Activated T-helper 1 cell treated with anti-CD3 and anti-CD28 coated beads, Interleukin-2, amount 50 U/mL, for 16 hours (primary cell): ENCODE data around the gene MS4A13.
"Not testable (repeated sequence)": the region's sequence is repeated elsewhere in the genome, so short reads cannot be mapped to it uniquely, and the experiment has no call there.

Experiments used
- DNase-seq, 2 donors: peaks; one replicate each; pipeline ENCODE4 v3.0.0-alpha.2; 2020; ENCODE audit warnings: low read depth in 1 of 2, low spot score in 1 of 2

The MS4A13 gene

DNA sequence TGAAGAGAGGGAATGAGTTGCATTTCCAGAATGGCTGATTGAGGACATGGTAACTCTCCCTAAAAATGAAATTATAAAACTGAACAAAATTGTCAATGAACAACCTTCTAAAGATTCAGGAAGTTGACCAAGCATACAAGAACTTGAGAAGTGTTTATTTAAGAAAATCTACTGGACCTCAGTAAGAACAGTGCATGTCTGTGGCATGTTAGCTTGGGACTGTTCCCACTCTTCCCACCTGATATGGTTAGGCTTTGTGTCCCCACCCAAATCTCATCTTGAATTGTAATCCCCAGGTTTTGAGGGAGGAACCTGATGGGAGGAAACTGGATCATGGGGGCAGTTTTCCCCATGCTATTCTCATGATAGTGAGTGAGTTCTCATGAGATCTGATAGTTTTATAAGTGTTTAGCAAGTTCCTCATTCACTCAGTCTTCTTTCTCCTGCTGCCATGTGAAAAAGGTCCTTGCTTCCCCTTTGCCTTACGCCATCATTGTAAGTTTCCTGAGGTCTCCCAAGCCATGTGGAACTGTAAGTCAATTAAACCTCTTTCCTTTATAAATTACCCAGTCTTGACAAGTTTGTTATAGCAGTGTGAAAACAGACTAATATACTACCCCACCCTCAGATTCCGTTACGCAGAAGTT lies 15.4 kb downstream of the MS4A13 start:
- no peak for DNase-seq

DNA sequence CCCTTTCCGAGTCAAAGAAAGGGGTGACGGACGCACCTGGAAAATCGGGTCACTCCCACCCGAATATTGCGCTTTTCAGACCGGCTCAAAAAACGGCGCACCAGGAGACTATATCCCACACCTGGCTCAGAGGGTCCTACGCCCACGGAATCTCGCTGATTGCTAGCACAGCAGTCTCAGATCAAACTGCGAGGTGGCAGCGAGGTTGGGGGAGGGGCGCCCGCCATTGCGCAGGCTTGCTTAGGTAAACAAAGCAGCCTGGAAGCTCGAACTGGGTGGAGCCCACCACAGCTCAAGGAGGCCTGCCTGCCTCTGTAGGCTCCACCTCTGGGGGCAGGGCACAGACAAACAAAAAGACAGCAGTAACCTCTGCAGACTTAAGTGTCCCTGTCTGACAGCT lies 17.2 kb downstream of the MS4A13 start:
- DNase-seq, result not testable (repeated sequence)

DNA sequence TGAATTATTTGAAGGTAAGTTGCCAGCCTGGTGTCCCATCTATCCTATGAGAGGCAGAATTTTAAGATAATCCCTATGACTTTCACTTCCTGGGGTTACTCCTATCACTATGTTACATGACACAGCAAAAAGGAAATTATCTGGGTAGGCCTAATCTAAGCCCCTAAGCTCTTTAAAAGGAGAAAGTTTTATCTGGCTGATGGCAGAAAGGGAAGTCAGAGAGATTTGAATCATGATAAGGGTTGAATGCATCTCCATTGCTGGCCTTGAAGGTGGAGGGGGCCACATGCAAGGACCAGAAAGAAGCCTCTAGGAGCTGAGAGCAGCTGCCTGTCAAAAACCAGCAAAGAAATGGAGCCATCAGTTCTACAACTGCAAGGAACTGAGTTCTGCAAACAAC lies 23.4 kb downstream of the MS4A13 start:
- DNase-seq, result not testable (repeated sequence)

DNA sequence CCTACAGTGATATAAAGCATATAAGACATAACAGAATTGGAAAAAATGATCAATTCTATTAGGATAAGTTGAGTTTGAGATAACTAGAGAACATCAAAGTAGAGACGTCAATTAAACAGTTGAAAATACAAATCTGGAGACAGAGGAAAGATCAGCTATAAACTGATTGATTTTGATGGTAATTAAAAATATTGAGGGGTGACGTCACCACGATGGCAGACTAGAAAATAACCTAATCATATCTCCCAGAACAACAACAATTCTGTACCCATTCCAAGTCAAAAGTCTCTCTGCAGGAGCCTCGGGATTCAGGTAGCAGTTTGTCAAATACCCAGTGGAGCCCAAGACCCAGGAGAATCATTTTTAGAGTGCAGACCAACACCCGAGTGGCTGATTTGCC lies 28.9 kb downstream of the MS4A13 start:
- no peak for DNase-seq

DNA sequence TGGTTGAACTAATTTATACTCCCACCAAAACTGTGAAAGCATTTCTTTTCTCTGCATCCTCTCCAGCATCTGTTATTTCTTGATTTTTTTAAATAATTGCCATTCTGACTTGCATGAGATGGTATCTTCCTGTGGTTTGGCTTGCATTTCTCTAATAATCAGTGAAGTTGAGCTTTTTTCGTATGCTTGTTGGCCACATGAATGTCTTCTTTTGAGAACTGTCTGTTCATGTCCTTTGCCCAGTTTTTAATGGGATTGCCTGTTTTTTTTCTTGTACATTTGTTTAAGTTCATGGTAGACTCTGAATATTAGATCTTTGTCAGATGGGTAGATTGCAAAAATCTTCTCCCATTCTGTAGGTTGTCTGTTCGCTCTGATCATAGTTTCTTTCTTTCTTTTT lies 46.1 kb downstream of the MS4A13 start:
- no peak for DNase-seq

DNA sequence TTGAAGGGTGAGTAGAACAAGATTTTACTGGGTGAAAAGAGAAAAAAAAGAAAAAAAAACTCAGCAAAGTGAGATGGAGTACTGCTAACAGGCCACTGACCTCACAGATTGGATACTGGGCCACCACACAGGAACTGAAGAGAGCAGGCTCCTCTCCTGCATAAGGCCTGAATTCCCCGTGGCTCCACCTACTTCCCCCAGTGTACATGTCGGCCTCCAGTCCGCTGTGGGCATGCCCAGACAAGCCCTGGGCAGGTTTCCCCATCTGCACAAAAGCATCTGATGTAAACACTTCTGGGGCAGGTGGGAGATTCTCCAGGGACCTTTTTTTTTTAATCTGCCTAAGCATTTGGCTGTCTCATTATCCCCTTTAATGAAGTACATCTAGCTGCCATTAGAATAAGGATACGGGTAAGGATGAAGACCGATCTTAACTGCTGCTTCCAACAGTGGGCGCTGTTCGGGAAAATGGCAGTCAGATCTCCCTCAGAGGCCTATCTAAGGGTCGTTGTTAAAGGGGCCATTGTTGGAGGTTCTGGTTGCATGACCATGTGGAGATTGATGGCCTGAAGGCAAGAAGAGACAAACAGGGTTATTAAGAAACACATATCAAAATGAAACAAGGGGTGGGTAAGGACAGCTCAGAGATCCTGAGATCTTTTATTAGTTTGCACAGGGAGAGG lies 48.5 kb downstream of the MS4A13 start:
- DNase-seq, result no peak

DNA sequence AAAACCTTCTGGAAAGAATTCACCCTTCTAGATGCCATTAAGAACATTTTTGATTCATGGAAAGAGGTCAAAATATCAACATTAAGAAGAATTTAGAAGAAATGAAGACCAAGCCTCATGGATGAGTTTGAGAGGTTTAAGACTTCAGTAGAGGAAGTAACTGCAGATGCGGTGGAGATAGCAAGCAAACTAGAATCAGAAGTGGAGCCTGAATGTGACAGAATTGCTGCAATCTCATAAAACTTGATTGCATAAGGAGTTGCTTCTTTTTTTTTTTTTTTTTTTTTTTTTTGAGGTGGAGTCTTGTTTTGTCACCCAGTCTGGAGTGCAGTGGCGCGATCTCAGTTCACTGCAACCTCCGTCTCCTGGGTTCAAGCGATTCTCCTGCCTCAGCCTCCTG lies 51.6 kb downstream of the MS4A13 start:
- DNase-seq, result no peak

DNA sequence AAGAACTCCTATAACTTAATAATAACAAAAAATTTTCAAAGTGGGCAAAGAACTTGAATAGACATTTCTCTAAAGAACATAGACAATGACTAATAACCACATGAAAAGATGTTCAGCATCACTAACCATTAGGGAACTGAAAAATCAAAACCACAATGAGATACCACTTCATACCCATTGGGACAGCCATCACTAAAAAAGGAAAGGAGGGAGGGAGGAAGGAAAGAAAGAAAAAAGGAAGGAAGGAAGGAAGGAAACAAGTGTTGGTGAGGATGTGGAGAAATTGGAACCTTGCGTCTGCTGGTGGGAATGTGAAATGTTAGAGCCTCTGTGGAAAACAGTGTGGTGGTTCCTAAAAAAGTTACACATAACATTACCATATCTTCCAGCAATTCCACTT lies 55.8 kb downstream of the MS4A13 start:
- no peak for DNase-seq

DNA sequence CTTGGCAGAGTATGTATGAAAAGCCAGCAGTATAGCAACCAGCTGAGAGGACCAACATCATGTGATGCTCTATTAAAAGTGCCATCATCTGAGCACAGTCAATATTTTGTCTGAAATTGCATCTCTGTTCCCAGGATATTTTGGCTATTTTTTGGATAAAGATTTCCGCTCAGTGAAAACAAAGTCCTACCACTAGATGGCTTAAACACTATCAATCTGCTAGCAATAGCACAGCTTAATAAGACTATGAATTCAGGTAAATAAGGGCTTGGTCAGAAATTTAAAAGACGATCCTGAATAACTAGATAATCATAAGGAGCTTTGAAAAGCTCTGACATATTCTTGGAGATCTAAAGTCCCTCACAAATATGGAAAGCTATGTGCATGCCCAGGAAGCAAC lies 74.4 kb downstream of the MS4A13 start:
- DNase-seq, result no peak
